EH (cell line): ENCODE results near the gene ANAPC2.

Source experiments
- DNase-seq: peaks from one replicate; pipeline ENCODE4 v3.0.0-alpha.2; 2015; ENCODE audit warnings: low read depth

Gene ANAPC2

GRCh38 chr9:137173796-137174664 lies 14.3 kb downstream of the ANAPC2 start:
- DNase-seq, result no peak

GRCh38 chr9:137172901-137173795 lies 15.2 kb downstream of the ANAPC2 start:
- peak; percentile 13 for DNase-seq

GRCh38 chr9:137171149-137171900 lies 17.0 kb downstream of the ANAPC2 start:
- DNase-seq, result no peak

- no peak for DNase-seq
Measured at GRCh38 chr9:137170486-137171148, 17.7 kb downstream of the ANAPC2 start.

- DNase-seq, result no peak
Measured at GRCh38 chr9:137169896-137170358, 18.4 kb downstream of the ANAPC2 start, which contains the start of gene LRRC26. TSS of gene LRRC26 (minus strand) at chr9:137170051. CDS start at chr9:137169943, 108 bp downstream.

- DNase-seq, result peak; percentile 42
Measured at GRCh38 chr9:137168904-137169856, 19.2 kb downstream of the ANAPC2 start.

- peak; percentile 6 for DNase-seq
Measured at GRCh38 chr9:137168573-137168903, 19.8 kb downstream of the ANAPC2 start.

GRCh38 chr9:137167747-137168572 lies 20.4 kb downstream of the ANAPC2 start:
- DNase-seq, result no peak

- DNase-seq, result no peak
Measured at GRCh38 chr9:137167277-137167746, 21.0 kb downstream of the ANAPC2 start.

GRCh38 chr9:137166380-137167229 lies 21.8 kb downstream of the ANAPC2 start:
- no peak for DNase-seq

GRCh38 chr9:137165250-137165836 lies 23.0 kb downstream of the ANAPC2 start:
- DNase-seq, result no peak

GRCh38 chr9:137164370-137165249 lies 23.8 kb downstream of the ANAPC2 start:
- no peak for DNase-seq

GRCh38 chr9:137163805-137164204 lies 24.6 kb downstream of the ANAPC2 start:
- DNase-seq, result no peak

GRCh38 chr9:137163365-137163715 lies 25.0 kb downstream of the ANAPC2 start:
- DNase-seq, result no peak

- peak; percentile 49 for DNase-seq
Measured at GRCh38 chr9:137162505-137163364, 25.6 kb downstream of the ANAPC2 start.
